Urinary bladder (tissue), 4 donors: ENCODE measurements around the gene CLEC3B. TPM values are rescaled to one million over a fixed set of nuclear protein-coding genes. Genes with fewer than 3 reads are reported as not detected.

Source experiments
- DNase-seq: peaks from one replicate; pipeline ENCODE4 v3.0.0-alpha.2; 2015; ENCODE audit errors: extremely low spot score
- H3K27ac ChIP-seq: one replicate; pipeline ENCODE4 v1.5.1; 2013; ENCODE audit warnings: low read depth, mild to moderate bottlenecking, moderate library complexity
- H3K36me3 ChIP-seq: one replicate; pipeline ENCODE4 v1.6.1; 2013; ENCODE audit warnings: mild to moderate bottlenecking, moderate library complexity; ENCODE audit not compliant: insufficient read depth
- H3K4me1 ChIP-seq: one replicate; pipeline ENCODE4 v1.6.1; 2013; ENCODE audit warnings: mild to moderate bottlenecking, moderate library complexity; ENCODE audit not compliant: insufficient read depth
- H3K4me3 ChIP-seq: one replicate; pipeline ENCODE4 v1.5.1; 2013; ENCODE audit warnings: low read depth, low read length
- WGBS: extraction: QIAGEN DNeasy Blood & Tissue Kit; methylation state at CpG from one replicate; pipeline ENCODE4 v1.1.7; 2013; 5-methylcytosine and 5-hydroxymethylcytosine counted together
- polyA plus RNA-seq: library from polyadenylated mRNA; stranded (reverse); fragments of 200-250 nt; gene quantifications from one replicate; pipeline ENCODE4 v1.2.3, GENCODE V29; 2013
- total RNA-seq: library from RNA; depleted of rRNA; stranded (reverse); fragments of >200 nt; gene quantifications from one replicate; pipeline ENCODE4 v1.2.3, GENCODE V29; 2014
- donor health status: healthy with polysubstance abuse.
- donor health status: healthy.

Gene CLEC3B
- total and polyA plus RNA-seq, 2 donors: 89.4 to 219 TPM

GRCh38 chr3:45055411-45056143 is 29.5 kb downstream of the CLEC3B start:
- WGBS: 73% methylated on average over 7 of the region's 7 CpGs
- Histone ChIP-seq H3K36me3 (no peaks in the 10 kb centered on the region), H3K4me1 (no peaks in the 10 kb centered on the region), H3K4me3 (no peak overlapping the region), H3K27ac (no peak overlapping the region)
- no peak for DNase-seq

- WGBS: 72% methylated on average over 5 of the region's 5 CpGs
- no peaks in the 10 kb centered on the region for H3K36me3 ChIP-seq
- no peaks in the 10 kb centered on the region for H3K4me1 ChIP-seq
- no peak overlapping the region for H3K27ac ChIP-seq
- H3K4me3 ChIP-seq: no peak overlapping the region
- DNase-seq: no peak
These were observed 30.7 kb downstream of the CLEC3B start for GRCh38 chr3:45056608-45057301.

DNA sequence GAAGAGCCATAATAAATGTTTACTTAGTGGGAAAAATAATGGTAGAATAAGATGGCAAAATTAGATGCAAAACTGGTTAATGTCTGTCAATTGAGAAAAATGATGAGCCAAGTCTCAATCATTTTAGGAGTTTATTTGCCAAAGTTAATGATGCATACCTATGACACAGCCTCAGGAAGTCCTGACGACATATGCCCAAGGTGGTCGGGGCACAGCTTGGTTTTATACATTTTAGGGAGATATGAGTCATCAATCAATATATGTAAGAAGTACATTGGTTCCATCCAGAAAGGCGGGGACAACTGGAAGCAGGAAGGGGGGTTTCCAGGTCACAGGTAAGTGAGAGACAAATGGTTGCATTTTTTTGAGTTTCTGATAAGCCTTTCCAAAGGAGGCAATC is 31.5 kb downstream of the CLEC3B start:
- Histone ChIP-seq H3K27ac (no peak overlapping the region), H3K36me3 (no peaks in the 10 kb centered on the region), H3K4me3 (no peak overlapping the region), H3K4me1 (no peaks in the 10 kb centered on the region)
- DNase-seq: no peak
- WGBS: 87% methylated on average over 3 of the region's 3 CpGs

- H3K4me1 ChIP-seq: no peaks in the 10 kb centered on the region
These were observed 33.0 kb downstream of the CLEC3B start for GRCh38 chr3:45059132-45059531.

GRCh38 chr3:45060165-45060892 is 34.2 kb downstream of the CLEC3B start:
- Histone ChIP-seq H3K4me1 (no peaks in the 10 kb centered on the region), H3K36me3 (no peaks in the 10 kb centered on the region), H3K4me3 (no peak overlapping the region), H3K27ac (no peak overlapping the region)
- WGBS: 73% methylated on average over 4 of the region's 4 CpGs
- DNase-seq: no peak

More at GRCh38 chr3:45059132-45059531, 33.0 kb downstream of the CLEC3B start:
- no peak overlapping the region for H3K4me3 ChIP-seq
- 89% methylated on average over 2 of the region's 2 CpGs for WGBS
- DNase-seq: no peak
- no peak overlapping the region for H3K27ac ChIP-seq
- no peaks in the 10 kb centered on the region for H3K36me3 ChIP-seq

- no peaks in the 10 kb centered on the region for H3K36me3 ChIP-seq
- no peak overlapping the region for H3K4me3 ChIP-seq
- DNase-seq: no peak
- no peak overlapping the region for H3K27ac ChIP-seq
- no peaks in the 10 kb centered on the region for H3K4me1 ChIP-seq
- 99% methylated on average over 1 of the region's 1 CpG for WGBS
These were observed 36.6 kb downstream of the CLEC3B start for GRCh38 chr3:45062697-45063070.

GRCh38 chr3:45064512-45065372 is 38.6 kb downstream of the CLEC3B start:
- Histone ChIP-seq H3K4me3 (no peak overlapping the region), H3K27ac (no peak overlapping the region), H3K4me1 (no peaks in the 10 kb centered on the region), H3K36me3 (no peaks in the 10 kb centered on the region)
- 45% methylated on average over 12 of the region's 12 CpGs for WGBS
- DNase-seq: no peak

GRCh38 chr3:45065373-45065720 is 39.2 kb downstream of the CLEC3B start:
- Histone ChIP-seq H3K36me3 (no peaks in the 10 kb centered on the region), H3K4me1 (no peaks in the 10 kb centered on the region), H3K4me3 (no peak overlapping the region), H3K27ac (no peak overlapping the region)
- no peak for DNase-seq
- 97% methylated on average over 1 of the region's 1 CpG for WGBS

DNA sequence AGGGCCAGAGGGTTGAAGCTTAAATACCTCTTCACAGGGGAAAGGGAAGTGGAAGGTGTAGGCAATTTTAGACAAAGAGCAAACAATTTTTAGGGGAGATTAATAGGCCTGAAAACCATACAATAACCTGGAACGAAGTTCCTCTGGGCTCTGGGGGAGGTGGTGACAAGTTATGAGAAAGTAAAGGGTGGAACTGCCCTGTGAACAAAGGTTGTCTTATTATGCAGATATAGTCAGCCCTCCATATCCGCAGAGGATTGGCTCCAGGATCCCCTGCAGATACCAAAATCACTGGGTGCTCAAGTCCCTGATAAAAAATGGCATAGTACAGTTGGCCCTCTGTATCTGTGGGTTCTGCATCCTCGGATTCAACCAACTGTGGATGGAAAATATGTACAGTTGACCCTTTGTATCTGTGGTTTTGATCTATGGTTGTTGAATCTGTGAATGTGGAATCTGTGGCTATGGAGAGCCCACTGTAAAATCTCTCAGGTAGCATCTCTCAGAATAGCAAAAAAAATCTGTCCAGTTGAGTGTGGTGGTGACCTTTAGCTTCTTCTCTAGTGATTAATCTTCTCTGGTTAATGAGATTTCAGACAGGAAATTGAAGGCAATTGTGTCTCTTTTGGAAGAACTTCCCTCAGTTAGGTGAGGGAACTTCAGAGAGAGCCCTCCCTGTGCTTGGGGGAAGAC is 40.2 kb downstream of the CLEC3B start:
- H3K4me3 ChIP-seq: no peak overlapping the region
- no peaks in the 10 kb centered on the region for H3K36me3 ChIP-seq
- H3K27ac ChIP-seq: no peak overlapping the region
- 90% methylated on average over 3 of the region's 3 CpGs for WGBS
- DNase-seq: no peak
- H3K4me1 ChIP-seq: no peaks in the 10 kb centered on the region

- Histone ChIP-seq H3K36me3 (no peaks in the 10 kb centered on the region), H3K4me3 (no peak overlapping the region), H3K4me1 (no peaks in the 10 kb centered on the region), H3K27ac (no peak overlapping the region)
- 80% methylated on average over 3 of the region's 4 CpGs for WGBS
- no peak for DNase-seq
These were observed 41.4 kb downstream of the CLEC3B start for GRCh38 chr3:45067486-45067885.

- no peak for DNase-seq
- 80% methylated on average over 3 of the region's 3 CpGs for WGBS
- H3K4me1 ChIP-seq: no peaks in the 10 kb centered on the region
- H3K27ac ChIP-seq: no peak overlapping the region
- H3K36me3 ChIP-seq: no peaks in the 10 kb centered on the region
- no peak overlapping the region for H3K4me3 ChIP-seq
These were observed 41.8 kb downstream of the CLEC3B start for GRCh38 chr3:45067941-45068340.

DNA sequence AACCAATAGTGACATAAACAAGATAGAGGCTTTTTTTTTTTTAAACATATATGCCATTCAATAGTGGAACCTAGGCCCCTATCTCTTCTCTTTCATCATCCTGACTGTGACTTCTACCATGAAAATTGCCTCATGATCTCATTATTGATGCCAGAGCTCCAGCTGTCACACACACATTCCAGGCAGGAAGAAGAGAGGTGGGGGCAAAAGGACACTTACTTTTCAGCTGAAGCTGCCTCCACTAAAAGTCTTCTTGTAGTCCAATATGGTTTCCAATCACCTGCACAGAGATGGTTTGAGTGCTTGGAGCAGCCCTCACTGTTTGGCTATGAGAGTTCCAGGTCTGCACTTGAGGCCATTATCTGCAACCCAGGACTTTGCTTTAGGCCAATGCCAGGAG is 45.0 kb downstream of the CLEC3B start:
- H3K4me3 ChIP-seq: no peak overlapping the region
- no peaks in the 10 kb centered on the region for H3K36me3 ChIP-seq
- no peaks in the 10 kb centered on the region for H3K4me1 ChIP-seq
- DNase-seq: no peak
- no peak overlapping the region for H3K27ac ChIP-seq
